DMS 273 (cell line): ENCODE measurements around the gene PPP6R3.

Source experiments
- DNase-seq: peaks from one replicate; lab custom pipeline; 2025; ENCODE audit not compliant: unreplicated experiment; lab: John Stamatoyannopoulos, UW

PPP6R3 gene

DNA sequence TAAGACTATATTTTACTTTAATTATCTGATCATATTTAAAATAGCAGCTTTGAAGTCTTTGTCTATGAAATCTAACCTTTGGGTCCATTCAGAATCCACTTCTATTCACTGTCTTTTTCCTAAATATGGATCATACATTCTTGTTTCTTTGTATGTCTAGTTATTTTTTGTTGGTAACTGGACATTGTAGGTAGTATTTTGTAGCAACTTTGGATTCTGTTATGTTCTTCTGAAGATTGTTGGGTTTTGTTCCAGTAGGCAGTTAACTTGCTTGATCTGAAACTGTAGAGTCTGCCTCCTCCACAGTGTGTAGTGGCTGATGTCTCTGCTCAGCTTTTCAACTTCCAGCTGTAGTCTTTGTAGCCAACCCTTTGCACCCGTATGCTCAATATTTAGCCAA is 186.3 kb downstream of the PPP6R3 start:
- no peak for DNase-seq

DNA sequence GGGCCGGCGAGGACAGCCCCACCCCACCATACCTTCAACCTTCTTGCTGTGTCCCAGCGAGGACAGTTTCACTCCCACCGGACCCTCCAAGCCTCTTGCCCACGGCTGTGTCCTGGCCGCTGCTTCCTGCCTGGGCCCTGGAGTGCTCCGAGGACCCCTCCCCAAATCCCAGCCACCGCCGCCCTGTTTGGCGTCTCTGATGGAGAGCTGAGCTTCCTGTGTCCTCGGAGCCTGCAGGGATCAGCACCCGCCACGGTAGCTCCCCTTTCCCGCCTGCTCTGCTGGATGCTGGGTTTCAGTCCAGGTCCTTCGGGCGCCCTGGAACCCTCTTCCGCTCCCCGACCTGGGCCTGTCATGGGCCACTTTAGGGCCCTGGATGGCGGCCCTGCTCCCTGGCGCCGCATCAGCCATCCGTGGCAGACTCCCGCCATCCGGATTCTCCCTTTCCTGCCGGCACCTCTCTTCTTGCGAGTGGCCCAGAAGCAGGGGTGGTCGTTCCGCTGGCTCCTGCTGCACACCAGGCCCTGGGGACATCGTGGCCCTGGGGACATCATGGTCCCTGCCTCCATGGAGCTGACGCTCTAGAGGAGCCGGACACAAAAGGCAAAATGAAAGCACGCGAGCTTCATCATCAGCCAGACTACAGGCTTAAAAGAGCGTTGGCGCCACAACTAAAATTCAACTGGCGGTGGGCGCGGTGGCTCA is 189.5 kb downstream of the PPP6R3 start:
- no peak for DNase-seq

DNA sequence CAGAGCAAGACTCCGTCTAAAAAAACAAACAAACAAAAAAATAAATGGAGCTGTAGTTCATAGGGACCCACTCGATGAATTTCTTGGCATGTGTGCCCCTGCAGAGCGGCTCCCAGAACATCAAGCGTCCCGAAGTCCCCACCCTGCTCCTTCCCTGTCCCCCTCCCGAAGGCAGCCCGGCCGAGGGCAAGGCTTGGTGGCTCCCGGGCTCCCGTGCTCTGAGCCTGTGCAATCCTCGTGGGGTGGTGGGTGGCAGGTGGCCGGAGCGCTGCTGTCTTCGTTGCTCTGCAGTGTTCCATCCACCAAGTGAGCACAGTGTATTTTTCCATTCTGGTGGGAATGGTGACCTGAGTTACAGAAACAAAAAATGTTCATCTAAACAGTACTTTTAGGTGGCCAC is 190.2 kb downstream of the PPP6R3 start:
- DNase-seq, result no peak

DNA sequence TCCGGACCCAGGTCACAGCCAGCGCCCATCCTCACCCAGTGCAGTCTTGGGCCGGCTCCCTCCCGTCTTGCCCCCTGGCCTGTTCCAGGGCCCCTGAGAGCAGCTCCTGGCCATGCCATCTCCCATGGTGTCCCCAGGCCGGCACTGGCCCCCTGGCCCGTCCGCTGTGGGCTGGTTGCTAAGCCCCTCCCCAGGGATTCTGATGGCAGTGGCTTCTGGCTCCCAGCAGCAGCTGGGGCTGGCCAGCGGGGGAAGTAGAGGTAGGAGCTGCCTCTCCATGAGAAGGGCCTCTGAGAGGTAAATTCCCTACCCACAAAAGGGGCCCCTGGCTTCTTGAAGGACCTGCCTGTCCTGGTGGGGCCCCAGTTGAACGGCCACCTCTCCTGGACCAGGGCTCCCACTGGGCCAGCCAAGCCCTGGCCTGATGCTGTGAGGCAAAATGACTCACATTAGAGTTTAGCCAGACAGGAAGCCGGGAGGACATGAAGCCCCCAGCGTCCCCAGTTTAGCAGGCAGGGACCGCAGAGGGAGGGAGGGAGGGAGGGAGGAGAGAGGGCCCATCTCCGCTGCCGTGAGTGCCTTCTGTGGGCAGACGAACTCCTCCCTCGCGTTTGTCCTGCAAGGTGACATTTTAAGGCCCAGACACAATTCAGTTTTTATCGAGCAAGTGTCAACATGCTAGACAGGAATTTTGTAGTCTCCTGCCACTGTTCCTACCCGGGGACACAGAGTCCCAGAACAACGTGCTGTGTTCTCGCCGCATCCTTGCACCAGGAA is 190.8 kb downstream of the PPP6R3 start:
- DNase-seq, result no peak

DNA sequence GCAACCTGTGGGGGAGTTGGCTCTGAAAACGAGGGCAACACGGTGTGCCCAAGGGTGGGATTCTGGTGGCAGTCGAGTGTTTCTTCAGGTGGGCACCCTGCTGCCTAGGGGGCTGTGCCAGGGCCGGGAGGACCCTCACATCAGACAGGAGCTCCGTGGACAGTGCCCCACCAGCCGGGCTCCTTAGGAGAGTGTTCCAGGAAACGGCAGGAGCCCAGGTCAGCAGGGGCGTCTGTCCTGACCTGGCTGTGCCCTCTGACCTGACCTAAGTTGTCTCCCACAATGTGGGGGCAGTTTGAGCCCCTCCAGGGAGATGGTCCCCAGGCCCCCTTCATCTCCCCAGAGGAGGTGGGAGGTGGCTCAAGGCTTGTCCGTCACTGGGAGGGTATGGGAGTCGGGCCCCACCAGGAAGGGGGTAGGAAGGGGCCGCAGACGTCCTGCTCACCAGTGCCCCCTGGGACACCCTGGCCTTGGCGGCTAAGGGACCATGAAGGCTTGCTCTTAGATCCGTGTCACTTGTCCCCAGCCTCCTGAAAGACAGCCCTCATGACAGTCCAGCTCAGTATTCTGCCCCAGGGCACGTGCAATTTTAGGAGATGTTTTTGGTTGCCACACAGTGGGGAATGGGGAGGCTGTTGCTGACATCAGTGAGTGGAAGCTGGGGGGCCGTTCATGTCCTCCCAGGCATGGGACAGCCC is 191.6 kb downstream of the PPP6R3 start:
- no peak for DNase-seq

DNA sequence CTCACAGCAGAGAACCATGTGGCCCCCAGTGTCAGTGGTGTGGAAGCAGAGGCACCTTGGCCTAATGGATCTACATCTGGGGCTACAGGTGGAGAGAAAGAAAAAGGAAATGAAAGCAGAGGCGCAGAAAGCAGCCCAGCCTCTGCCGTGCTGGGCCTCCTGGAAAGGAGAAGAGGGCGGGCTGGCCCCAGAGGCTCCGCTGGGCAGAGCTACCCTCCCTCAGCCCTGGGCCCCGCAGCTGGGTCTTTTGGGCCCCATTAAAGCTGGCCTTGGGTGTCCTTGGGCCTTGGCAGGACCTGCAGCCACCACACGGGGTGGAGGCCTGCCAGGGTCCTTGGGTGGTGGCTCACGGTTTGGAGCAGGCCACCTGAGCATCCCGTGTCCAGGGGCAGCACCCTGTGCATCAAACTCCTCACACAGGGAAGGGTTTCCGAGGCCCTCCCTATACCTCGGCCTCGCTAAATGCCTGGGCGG is 192.2 kb downstream of the PPP6R3 start:
- no peak for DNase-seq

DNA sequence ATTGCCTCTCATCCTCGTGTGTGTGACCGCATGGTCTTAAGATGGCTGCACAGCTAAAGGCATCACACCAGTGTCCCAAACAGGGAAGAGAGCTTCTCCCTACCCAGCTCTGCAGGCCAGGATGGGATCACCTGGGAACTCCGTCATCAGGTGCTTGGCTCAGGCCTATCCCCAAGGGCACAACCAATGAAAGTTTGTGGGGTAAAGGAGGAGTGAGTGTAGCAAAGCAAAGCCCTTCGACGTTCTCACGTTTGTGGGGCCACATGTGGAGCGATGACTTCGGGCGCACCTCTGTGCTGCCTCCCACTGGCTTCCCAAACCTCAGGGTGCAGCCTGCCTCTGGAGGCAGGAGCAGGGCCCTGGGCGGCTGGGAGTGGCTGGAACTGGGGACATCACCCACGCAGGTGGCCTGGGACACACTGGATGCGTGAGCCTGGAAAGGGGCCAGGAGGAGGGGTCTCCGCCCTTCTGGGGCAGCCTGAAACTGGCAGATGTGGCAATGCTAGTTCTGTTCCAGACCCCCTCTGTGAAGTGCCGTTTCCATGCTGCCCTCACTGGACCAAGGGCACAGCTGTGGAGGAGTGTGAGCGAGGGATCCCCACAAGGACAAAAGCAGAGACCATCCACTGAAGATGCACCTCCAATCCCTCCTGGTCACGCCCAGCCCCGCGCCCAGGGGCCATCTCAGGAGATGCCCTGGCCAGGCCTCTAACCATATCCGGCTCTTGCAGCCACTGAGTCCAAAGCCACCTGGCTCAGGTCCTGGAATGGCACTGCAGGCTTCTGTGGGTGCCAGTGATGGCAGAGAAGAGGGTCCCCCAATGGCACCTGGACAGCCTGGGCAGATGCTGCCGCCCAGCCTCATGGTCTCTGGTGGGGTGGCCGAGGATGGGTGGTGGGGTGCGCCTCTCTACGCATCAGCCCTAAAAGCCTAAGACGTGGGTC is 193.2 kb downstream of the PPP6R3 start:
- DNase-seq, result no peak

DNA sequence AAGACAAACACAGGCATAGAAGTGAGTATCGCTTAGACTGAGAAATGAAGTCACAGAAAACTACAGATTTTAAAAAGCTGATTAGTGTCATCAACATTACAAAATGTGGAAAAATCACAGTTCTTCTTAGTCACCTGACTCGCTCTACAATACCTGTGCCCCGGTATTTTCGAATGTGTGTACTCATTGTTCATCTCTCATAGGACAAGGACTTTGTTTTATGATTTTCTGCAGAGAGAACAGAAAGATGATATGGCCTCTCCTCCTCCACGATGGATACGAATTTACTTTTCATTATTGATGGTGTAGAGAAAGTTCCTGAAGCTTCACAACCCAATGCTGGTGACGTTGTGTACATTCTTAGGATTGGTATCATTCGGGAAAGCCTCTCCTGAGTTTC is 194.4 kb downstream of the PPP6R3 start:
- DNase-seq, result no peak

DNA sequence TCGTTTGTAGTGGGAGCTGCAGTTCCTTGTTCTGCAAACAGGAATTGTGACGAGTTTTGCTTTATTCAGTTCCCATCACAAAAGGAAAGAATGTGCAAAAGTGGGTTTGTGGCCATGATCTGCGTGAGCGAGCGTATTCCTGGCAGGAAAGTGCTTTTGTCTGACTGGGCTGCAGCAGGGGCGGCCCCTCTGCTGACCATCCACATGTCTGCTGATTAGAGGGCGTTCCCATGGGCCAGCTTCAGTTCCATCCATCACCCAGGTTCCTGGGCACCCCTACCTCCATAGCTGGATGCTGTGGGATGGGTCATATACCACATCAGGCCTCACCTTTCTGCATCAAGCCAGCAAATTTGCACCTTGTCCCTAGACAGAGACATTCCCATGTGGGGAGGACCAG is 194.9 kb downstream of the PPP6R3 start:
- DNase-seq, result no peak

DNA sequence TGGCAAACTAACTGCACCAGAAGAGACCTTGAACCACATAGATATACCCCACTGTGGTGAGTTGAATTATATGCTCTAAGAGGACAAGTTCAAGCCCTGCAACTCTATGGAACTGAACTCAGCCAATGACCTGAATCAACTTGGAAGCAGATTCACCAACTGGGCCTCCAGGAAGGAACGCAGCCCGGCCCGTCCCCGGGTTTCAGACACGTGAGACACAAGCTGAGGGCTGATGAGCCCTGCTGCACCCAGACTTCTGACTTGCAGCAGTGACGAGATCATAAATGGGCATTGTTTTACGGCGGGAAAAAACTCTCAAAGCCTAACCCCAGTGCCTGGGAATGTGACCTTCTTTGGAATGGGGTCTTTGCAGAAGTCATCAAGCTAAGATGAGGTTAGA is 195.3 kb downstream of the PPP6R3 start:
- no peak for DNase-seq

DNA sequence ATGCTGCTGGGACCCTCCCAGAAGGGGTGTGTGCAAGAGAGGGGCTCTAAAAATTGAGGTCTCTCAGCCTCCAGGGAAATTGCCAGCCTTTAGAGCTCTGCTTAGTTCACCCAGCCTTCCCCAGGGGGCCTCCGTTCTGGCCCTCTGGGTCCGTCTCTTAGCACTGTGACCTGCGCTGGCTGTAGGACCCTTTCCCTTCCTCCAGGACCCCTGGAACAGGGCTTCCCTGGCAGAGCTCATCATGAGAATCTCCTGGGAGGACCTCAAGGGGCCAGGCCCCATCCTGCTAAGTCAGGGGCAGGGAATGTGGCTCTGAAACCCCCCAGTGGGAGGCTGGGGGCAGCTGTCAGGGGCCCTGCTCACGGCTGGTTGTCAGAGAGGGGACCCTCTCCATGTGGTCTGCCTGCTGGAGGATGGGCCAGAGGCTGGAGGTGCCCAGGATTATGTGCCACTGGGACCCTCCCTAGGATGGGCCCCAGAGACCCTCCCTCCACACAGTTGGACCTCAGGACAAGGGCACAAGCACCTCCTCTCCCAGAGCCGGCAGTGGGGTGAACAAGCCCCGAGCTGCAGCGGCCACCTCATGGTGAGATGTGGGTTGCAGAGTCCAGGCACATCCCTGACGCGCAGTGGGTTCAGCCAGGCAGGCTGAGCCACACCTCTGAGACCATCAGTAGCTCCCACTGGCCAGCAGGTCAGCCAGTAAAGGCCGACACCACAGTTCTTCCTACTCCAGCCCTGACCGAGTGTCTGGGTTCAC is 196.6 kb downstream of the PPP6R3 start:
- DNase-seq, result no peak

DNA sequence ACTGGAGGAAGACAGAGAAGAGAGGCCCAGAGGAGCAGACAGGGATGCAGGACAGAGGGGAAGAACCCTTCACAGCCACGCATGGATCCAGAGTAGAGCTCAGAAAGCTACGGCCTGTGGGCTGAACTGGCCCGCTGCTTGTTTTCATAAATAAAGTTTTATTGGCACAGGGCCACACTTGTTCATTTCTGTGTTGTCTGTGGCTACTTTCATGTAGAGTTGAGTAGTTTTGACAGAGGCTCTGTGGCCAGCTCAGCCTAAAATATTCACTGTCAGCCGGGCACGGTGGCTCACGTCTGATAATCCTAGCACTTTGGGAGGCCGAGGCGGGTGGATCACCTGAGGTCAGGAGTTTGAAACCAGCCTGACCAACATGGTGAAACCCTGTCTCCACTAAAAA is 197.5 kb downstream of the PPP6R3 start:
- DNase-seq, result no peak

DNA sequence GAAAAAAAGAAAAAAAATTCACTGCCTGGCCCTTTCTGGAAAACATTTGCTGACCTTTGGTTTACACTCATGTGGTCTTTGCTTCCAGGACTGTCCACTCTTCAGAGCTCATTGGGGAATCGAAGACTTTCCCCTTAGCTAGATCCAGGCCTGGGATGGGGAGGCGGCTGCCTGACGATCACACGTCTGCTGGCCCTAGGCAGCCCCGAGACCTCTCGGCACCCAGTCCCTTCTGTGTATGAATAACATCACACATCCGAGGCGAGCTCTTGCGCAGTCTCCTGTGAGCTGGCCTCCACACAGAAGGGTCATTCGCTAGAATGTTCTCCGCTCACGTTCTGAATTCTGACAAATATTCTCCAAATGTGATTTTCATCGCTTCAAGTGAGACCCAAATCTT is 198.1 kb downstream of the PPP6R3 start:
- DNase-seq, result no peak

DNA sequence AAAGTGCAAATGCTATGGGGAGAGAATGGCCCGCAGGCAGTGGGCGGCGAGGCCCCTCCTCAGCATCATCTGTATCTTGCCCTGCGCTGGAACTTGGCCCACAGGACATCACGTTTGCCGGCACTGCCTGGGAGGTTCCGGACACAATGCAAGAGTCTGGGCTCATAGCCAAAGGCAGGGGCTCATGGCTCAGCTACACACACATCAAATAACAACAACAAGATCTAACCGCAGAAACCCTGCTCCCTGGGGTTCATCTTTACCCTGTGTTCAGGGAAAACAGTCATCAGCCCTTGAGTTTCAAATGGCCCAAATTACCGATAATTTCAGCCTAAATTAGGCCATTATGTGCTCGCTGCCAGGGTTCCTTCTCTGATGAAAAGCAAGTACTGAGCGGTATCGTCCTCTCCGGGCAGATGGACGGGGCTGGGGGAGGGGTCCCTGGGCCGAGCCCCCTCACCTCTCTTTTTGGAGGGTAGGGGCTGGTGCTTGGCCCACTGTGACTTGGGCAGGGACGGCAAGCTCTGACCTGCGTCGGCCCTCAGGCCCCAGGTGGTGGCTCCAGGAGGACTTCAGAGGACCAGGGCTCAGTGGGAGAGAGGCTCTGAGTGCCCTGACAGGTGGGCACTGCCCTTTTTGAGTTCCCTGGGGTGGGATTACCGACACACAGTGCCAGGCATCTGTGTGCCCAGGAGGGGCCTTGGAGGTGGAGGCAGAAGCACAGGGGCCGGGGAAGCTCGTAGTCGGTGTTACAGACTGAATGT is 198.8 kb downstream of the PPP6R3 start:
- peak; percentile 75 for DNase-seq

DNA sequence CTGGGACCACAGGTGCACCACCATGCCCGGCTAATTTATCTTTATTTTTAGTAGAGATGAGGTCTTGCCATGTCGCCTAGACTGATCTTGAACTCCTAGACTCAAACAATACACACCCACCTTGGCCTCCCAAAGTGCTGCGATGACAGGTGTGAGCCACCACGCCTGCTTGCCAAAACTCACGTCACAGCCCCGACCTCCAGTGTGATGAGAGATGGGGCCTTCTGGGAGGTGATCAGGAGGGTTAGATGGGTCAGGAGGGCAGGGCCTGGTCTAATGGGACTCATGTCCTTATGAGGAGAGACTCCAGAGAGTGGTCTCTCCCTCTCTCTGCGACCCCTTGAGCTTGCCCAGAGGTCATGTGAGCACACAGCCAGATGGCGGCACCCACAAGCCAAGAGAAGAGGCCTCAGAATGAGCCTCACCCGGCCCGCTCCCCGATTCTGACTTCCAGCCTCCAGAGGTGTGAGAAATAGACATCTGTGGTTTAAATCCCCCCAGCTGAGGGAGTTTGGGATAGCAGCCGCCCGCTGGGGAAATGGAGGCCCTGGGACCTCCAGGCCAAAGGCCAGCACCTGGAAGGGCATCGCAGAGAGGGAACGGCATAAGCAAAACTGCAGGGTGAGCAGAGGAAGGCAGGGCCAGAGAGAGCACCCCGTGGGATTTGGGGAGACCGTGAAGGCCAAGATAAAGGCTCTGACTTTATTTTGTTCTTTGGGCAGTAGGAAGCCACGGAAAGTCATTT is 199.7 kb downstream of the PPP6R3 start:
- DNase-seq, result no peak

DNA sequence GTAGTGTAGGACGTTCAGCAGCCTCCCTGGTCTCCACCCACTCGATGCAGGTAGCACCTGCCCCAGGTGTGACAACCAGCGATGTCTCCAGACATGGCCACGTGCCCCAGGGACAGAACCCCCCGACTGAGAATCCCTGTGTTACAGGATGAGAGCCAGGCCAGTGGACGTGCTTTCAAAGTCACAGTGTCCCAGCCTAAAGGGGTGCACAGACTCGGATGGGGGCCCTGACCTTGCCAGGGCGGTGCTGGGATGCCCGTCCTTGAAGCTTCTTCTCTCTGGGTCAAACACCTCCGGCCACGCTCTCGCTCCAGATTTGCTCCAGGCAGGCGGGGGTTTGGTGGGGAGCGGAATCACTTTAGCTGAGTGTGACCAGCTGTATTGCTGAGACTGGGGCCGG is 200.5 kb downstream of the PPP6R3 start:
- DNase-seq, result no peak

DNA sequence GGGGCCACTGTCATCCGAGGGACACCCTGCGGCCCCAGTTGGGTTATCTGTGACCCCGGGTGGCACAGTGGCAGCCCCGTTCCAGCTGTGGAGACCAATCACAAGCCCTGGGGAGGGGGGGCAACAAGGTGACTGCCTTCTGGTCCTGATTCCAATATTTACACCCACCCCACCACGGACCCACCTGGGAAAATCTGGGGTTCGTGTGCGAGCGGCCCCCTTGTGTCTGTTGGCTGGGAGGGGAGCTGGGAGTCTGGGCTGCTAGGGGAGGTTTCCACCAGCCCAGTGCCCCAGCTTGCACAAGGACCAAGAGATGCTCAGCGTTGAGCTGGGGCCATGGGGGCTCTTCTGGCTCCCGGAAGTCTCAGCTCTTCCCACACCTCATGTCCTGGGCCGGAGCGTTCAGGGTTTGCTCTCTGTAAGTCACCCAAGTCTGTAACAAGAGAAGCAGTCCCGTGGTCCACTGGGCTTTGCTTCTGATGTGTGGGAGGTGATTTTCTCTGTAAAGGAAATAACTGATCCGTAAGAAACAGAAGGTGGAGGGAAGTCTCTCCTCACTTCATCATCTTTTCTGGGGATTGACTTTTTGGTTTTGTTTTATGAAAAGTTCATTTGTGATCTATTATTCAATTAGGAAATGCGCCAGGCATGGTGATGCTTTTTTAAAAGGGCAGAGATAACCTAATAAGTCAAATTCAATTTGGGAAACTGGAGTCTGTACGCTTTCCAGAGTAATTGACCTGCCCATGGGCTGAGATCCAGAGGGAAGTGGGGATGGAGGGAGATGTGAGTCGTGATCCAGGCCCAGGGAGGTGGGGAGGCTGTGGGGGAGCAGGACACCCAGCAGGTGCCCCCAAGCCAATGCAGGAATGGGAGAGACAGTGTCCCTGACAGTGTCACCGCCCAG is 201.4 kb downstream of the PPP6R3 start:
- no peak for DNase-seq
